ENCODE data around the gene USP7.
"Not testable (repeated sequence)": the region's sequence is repeated elsewhere in the genome, so short reads cannot be mapped to it uniquely, and the experiment has no call there.

Gene USP7

DNA sequence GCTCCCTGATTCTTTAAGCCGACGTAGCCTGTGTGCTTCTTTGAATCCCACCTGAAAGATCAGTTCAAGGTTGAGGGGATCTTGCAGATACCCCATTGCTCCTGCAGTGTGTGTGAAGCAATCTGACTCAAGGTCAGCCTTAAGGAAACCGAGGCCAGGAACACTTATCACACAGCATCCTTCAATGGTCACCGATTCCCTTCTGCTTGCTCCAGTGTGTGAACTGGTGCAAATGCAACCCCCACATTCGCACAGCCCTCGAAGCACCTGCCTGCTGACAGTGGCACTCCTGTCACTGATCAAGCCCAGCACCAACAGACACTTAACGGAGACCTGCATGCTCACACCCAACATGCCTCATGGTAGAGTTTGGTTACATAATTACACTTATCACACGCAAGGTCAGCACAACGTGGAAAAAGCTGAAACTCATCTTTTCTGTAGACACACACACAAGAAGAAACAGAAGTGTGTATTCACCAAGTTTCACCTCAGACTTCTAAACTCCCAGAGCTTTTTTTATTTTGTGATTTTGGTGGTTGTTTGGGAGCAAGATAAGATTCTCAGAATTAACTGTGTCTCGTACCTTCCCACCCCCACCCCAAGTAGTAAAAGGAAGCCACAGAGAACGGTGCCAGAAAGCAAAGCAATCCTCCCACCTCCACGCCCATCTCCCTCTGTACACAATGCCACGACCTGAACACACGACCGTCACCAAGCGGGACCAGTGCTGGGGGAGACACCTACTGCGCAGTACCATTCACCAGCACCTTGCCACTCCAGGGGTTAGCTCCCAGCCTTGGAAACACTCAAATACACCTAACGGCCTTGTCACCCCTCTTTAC, 44.4 kb downstream of the USP7 start:
- Mint-ChIP-seq H3K9me3 (no peaks in the 10 kb centered on the region), H3K4me3 (no peak overlapping the region), H3K27ac (no peak overlapping the region), H3K36me3 (ENCODE audit: low read depth) (peaks cover 99% of the 10 kb centered on the region), H3K27me3 (no peaks in the 10 kb centered on the region), H3K4me1 (ENCODE audit: low read depth) (peaks cover 12% of the 10 kb centered on the region)
- intact Hi-C loops (cut with micrococcal nuclease) = no loop called here

DNA sequence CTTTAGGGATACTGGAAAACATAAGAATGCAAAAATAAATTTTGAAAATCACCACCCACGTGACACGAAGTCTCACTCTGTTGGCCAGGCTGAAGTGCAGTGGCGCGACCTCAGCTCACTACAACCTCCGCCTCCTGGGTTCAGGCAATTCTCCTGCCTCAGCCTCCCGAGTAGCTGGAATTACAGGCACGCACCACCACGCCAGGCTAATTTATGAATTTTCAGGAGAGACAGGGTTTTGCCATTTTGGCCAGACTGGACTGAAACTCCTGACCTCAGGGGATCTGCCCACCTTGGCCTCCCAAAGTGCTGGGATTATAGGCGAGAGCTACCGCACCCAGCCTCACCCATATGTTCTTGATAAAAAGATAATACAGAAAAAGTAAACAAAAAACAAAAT, 46.4 kb downstream of the USP7 start:
- H3K27me3 Mint-ChIP-seq; H3K27ac Mint-ChIP-seq; H3K9me3 Mint-ChIP-seq; H3K4me3 Mint-ChIP-seq; H3K4me1 Mint-ChIP-seq (ENCODE audit: low read depth); intact Hi-C loops (cut with micrococcal nuclease): not testable (repeated sequence)
- peaks cover 100% of the 10 kb centered on the region for H3K36me3 Mint-ChIP-seq (ENCODE audit: low read depth)

DNA sequence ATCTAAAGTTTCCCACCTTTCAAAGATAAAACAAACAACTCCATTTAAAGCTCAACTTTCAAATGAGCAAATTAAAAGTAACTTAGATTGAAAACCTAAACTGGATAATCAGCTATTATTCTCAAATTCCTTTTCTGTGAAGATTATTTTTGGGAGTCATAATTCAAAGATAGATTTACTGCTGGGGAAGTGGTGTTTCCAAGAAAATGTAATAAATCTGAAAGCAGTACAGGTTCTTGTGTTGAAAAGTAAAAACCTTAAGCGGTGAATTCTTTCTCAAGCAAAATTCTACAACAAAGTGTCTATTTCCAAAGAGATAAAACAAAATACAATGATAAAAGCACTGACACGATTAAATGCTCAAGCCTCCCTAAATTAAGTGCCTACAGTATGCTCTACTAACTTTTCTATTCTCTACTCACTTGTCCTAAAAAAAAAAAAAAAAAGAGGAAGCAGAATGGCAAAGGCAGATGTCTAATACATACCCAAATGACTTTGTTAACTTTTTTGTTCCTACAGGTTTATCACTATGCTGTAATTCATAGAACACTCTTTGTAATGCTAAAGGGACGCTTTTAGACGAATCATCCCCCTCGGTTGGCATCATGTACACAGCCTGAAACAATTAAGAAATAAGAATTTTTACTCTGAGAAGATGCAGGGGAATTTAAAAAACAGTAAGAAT, 47.0 kb downstream of the USP7 start:
- Mint-ChIP-seq H3K27me3 (no peaks in the 10 kb centered on the region), H3K9me3 (no peaks in the 10 kb centered on the region), H3K27ac (no peak overlapping the region), H3K4me1 (ENCODE audit: low read depth) (peaks cover 9% of the 10 kb centered on the region), H3K4me3 (no peak overlapping the region), H3K36me3 (ENCODE audit: low read depth) (peaks cover 100% of the 10 kb centered on the region)
- intact Hi-C loops (cut with micrococcal nuclease) = no loop called here

DNA sequence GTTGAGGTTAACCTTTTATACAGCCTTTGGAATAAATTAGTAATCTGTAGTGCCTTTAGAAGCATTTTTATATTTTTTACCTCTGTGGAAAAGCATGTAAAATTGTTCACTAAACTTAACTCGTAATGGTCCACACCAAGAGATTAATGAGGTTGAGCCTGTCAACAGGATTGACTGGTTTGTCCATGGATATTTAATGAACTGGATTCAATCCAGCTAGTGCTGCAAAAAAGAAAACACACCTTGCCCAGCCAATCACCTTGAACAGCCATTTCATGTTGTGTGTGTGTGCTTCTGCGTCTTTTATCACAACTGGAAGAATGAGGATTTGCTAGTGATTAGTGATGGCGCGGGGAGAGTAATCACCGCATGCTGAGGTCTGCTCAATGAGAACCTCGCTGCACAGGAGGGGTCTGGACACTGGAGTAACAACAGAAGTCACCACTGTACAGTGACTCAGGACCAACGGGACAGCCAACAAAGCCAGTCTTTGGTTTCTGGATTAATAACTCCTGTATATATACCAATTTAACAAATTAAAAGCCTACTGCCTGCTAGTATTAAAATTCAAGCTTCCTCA, 47.9 kb downstream of the USP7 start:
- no peak overlapping the region for H3K27ac Mint-ChIP-seq
- H3K36me3 Mint-ChIP-seq (ENCODE audit: low read depth) = peaks cover 100% of the 10 kb centered on the region
- no peaks in the 10 kb centered on the region for H3K9me3 Mint-ChIP-seq
- peaks cover 13% of the 10 kb centered on the region for H3K4me1 Mint-ChIP-seq (ENCODE audit: low read depth)
- H3K4me3 Mint-ChIP-seq = no peak overlapping the region
- intact Hi-C loops (cut with micrococcal nuclease) = no loop called here
- no peaks in the 10 kb centered on the region for H3K27me3 Mint-ChIP-seq

DNA sequence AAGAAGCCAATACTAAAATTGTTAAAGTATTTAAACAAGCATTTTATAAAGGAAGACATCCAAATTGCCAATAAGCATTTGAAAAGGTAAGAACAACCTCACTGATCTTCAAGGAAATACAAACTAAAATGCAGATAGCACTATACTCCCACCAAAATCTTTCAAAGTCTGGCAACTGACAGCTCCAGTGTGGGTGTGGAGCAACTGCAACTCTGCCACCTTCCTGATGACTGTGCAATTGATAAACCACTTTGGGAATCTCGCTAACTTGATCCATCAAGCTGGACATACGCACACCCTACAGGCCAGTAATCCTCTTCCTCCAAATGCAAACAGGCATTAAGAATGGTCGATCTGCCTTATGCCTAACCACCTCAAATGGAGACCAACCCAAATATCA, 49.6 kb downstream of the USP7 start:
- Mint-ChIP-seq H3K27me3 (no peaks in the 10 kb centered on the region), H3K4me1 (ENCODE audit: low read depth) (peaks cover 17% of the 10 kb centered on the region), H3K27ac (peak overlapping the region; percentile 47), H3K9me3 (no peaks in the 10 kb centered on the region), H3K36me3 (ENCODE audit: low read depth) (peaks cover 100% of the 10 kb centered on the region), H3K4me3 (no peak overlapping the region)
- intact Hi-C loops (cut with micrococcal nuclease) = no loop called here

DNA sequence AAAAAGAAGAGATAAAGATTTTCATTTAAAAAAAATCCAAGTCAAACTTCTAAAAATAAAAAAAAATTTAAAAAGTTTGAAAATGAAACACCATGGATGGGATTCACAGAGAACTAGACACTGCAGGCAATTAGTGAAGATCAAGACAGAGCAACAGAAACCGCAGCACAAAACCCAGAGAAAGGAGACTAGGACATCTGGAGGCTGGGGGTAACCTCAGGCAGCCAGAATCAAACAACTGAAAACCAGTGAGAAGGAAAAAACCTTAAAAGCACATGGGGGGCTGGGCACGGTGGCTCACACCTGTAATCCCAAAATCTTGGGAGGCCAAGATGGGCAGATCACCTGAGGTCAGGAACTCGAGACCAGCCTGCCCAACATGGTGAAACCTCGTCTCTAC, 50.9 kb downstream of the USP7 start:
- H3K27me3 Mint-ChIP-seq = no peaks in the 10 kb centered on the region
- no peak overlapping the region for H3K4me3 Mint-ChIP-seq
- H3K4me1 Mint-ChIP-seq (ENCODE audit: low read depth) = peaks cover 27% of the 10 kb centered on the region
- H3K9me3 Mint-ChIP-seq = no peaks in the 10 kb centered on the region
- H3K36me3 Mint-ChIP-seq (ENCODE audit: low read depth) = peaks cover 100% of the 10 kb centered on the region
- intact Hi-C loops (cut with micrococcal nuclease) = no loop called here
- H3K27ac Mint-ChIP-seq = no peak overlapping the region

DNA sequence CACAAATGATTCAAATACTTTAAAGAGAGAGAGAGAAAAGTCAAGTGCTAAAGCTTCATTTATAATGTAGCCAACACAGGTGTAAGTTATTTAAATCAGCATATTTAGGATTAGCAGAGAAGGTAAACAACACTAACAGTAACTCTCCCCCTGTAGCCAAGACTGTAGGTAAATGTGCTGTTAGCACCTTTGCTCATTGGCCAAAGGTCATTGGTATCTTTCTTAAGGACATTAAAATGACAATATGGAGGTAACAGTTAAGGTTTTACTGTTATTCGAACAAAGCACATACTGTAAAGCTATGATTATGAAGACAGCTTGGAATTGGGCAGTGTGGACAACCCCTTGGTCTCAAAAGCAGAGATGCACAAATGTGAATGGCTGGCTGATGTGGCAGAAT, 52.9 kb downstream of the USP7 start:
- H3K9me3 Mint-ChIP-seq = no peaks in the 10 kb centered on the region
- peaks cover 19% of the 10 kb centered on the region for H3K4me1 Mint-ChIP-seq (ENCODE audit: low read depth)

DNA sequence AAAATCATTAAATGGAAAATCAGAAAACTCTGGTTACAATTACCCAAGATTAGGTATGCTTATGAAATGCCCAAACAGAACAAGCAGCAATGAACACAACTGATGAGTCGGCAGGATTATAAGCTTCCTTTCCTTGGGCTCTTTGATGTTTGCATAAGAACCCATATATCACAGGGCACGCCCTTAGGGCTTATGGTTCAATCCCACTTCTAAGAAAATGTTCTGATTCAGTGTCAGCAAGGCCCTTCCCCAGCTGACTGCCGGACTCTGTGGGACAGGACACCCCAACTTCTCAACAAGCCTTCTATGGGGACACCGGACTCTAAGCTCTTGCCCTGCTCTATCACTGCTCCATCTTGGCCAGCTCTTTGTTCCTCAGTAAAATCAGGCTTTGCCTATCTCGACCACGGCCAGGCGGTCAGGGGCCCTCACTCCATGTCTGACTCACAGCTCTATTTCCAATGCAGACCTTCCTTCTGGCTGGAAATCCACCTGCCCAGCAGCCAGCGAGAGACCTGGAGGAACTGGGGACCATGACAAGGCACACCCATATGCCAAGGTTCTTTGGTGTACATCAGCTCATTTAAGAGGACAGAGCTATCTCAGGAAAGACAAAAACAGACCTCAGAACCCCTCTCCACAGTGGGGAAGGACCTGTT, 54.8 kb downstream of the USP7 start:
- Mint-ChIP-seq H3K27me3 (no peaks in the 10 kb centered on the region), H3K4me1 (ENCODE audit: low read depth) (peaks cover 19% of the 10 kb centered on the region), H3K4me3 (no peak overlapping the region), H3K36me3 (ENCODE audit: low read depth) (peaks cover 98% of the 10 kb centered on the region), H3K27ac (peak overlapping the region; percentile 42), H3K9me3 (no peaks in the 10 kb centered on the region)
- intact Hi-C loops (cut with micrococcal nuclease) = loop anchor here (5.0 to 10.0 kb wide), 3 partner anchors 98 to 226 kb away; no protein-coding TSS in a partner anchor

More for the DNA sequence above, 52.9 kb downstream of the USP7 start:
- intact Hi-C loops (cut with micrococcal nuclease) = no loop called here
- no peaks in the 10 kb centered on the region for H3K27me3 Mint-ChIP-seq
- no peak overlapping the region for H3K4me3 Mint-ChIP-seq
- H3K27ac Mint-ChIP-seq = no peak overlapping the region
- H3K36me3 Mint-ChIP-seq (ENCODE audit: low read depth) = peaks cover 98% of the 10 kb centered on the region

DNA sequence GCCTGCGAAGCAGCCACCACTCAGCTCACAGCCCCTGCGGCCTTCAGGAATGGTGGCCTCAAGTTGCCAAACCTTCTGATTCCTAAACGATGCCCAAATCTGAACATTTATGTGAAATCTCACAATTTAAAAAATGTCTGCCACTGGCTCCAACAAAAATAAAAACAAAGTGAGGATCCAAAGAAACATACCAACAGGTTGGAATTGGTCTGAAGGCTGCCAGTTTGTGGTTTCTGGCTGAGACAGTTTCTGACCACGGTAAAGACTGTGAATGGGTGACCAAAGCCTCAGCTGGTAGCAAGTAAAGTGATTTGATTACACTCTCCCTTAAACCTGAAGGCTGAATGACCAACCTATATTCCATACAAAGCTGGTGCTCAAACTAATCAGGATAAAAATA, 56.6 kb downstream of the USP7 start:
- intact Hi-C loops (cut with micrococcal nuclease) = loop anchor here (5.0 to 10.0 kb wide), 3 partner anchors 100 to 228 kb away; no protein-coding TSS in a partner anchor
- H3K27ac Mint-ChIP-seq = no peak overlapping the region
- no peak overlapping the region for H3K4me3 Mint-ChIP-seq
- no peaks in the 10 kb centered on the region for H3K9me3 Mint-ChIP-seq
- peaks cover 98% of the 10 kb centered on the region for H3K36me3 Mint-ChIP-seq (ENCODE audit: low read depth)
- no peaks in the 10 kb centered on the region for H3K27me3 Mint-ChIP-seq
- H3K4me1 Mint-ChIP-seq (ENCODE audit: low read depth) = peaks cover 19% of the 10 kb centered on the region

DNA sequence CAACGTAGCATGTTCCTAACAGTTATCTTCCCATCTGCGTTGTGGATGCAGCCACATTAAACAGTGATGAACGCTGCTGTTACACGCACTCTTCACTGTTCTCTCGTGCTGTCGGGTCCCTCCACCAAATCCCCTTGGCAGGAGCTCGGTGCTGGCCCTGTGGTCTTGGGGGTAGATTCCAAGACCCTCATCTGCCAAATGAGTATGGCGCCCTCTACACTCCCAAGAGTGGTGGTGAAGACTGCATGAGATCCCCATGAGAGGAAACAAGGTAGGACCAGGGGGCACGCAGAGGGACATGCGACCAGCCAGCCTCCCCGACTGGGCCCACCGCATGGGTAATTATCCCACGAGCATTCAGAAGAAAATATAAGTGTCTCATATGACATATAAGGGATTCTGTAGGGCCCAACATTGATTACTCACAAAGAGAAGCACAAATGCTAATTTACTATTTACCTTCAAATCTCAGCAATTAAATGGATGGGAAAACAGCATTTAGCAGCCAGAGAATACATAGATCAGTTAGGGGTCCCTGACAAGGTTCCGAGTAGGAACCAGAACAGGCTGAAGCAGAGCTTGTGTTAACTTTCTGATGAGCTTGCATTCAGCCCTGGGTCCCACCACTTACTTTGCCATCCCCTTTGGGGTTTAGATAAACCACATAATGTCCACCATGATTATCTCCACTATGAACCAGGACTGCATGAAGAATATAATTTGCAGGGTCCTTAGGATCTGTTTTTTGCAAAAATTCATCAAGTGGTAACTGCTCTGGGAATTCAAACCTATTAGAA, 57.7 kb downstream of the USP7 start:
- H3K27ac Mint-ChIP-seq = no peak overlapping the region
- intact Hi-C loops (cut with micrococcal nuclease) = loop anchor here (5.0 to 10.0 kb wide), 3 partner anchors 101 to 229 kb away; no protein-coding TSS in a partner anchor
- peaks cover 98% of the 10 kb centered on the region for H3K36me3 Mint-ChIP-seq (ENCODE audit: low read depth)
- H3K9me3 Mint-ChIP-seq = no peaks in the 10 kb centered on the region
- H3K27me3 Mint-ChIP-seq = no peaks in the 10 kb centered on the region
- no peak overlapping the region for H3K4me3 Mint-ChIP-seq
- peaks cover 16% of the 10 kb centered on the region for H3K4me1 Mint-ChIP-seq (ENCODE audit: low read depth)

DNA sequence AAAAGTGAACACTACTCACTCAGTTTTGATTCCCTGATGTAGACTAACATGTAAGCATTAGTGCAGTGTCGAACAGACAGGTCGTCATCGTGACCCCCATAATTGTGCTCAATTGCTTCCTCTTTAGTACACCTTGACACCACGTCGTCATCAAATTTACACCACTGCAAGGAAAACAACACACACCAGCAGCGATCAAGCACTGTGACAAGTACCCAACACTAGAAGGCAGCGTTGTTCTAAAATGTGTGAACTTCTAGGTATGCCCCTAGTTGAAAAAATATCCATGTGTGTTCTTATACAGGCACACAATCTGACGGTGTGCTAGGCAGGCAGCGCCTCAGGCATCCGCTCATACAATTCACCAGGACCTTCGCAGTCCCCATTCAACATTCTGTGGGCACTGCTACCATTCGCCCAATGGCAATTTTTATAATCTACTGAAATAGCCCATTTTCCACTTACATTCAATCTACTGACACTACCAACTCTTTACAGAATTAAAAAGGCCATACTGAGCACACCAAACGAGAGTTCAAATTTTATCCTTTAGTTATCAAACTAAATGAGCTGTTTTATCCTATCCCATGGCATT, 58.4 kb downstream of the USP7 start:
- intact Hi-C loops (cut with micrococcal nuclease) = loop anchor here (5.0 to 10.0 kb wide), 3 partner anchors 102 to 230 kb away; no protein-coding TSS in a partner anchor
- H3K9me3 Mint-ChIP-seq = no peaks in the 10 kb centered on the region
- no peak overlapping the region for H3K27ac Mint-ChIP-seq
- H3K36me3 Mint-ChIP-seq (ENCODE audit: low read depth) = peaks cover 98% of the 10 kb centered on the region
- H3K27me3 Mint-ChIP-seq = no peaks in the 10 kb centered on the region
- peaks cover 13% of the 10 kb centered on the region for H3K4me1 Mint-ChIP-seq (ENCODE audit: low read depth)
- no peak overlapping the region for H3K4me3 Mint-ChIP-seq

DNA sequence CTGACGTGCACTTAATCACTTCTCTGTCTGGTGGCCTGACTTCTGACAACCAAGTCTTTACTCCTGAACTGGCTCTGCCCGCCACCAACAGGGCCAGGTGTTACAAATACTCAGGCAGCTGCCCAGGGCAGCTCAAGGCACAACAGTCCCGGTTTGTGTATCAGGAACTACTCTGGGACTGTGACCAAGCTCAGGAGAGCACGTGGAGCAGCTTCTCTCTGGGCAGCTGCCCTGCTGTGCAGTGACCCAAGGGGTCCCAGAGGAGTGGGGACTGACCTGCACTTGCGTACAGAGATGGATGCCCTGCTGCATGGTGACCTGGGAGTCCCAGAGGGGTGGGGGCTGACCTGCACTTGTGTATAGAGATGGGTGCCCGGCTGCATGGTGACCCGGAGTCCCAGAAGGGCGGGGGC, 59.7 kb downstream of the USP7 start:
- Mint-ChIP-seq H3K27ac (no peak overlapping the region), H3K36me3 (ENCODE audit: low read depth) (peaks cover 98% of the 10 kb centered on the region), H3K27me3 (no peaks in the 10 kb centered on the region), H3K4me3 (no peak overlapping the region), H3K9me3 (no peaks in the 10 kb centered on the region), H3K4me1 (ENCODE audit: low read depth) (peaks cover 10% of the 10 kb centered on the region)
- intact Hi-C loops (cut with micrococcal nuclease) = loop anchor here (10.0 kb wide), 2 partner anchors 201 to 231 kb away; no protein-coding TSS in a partner anchor

DNA sequence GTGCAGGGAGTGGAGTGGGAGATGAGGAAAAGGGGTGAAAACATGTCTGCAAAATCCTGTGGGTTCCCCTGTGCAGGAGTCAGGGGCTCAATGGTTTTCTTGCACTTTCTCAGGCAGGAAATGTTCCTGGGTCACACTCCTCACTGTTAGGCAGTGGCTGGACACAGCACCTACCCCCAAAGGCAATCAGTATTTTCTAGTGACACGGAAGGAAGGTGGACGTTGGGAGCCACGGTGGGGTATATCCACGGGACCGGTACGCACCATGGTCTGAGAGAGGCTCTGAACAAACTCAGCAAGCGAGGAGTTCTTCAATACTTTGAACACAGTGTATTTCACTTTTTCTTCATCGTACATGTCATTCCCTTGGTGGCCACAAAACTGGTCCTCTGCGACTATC, 60.7 kb downstream of the USP7 start:
- H3K27me3 Mint-ChIP-seq = no peaks in the 10 kb centered on the region
- peaks cover 1% of the 10 kb centered on the region for H3K4me1 Mint-ChIP-seq (ENCODE audit: low read depth)
- H3K27ac Mint-ChIP-seq = no peak overlapping the region
- H3K9me3 Mint-ChIP-seq = no peaks in the 10 kb centered on the region
- no peak overlapping the region for H3K4me3 Mint-ChIP-seq
- intact Hi-C loops (cut with micrococcal nuclease) = loop anchor here (10.0 kb wide), 2 partner anchors 202 to 232 kb away; no protein-coding TSS in a partner anchor
- peaks cover 98% of the 10 kb centered on the region for H3K36me3 Mint-ChIP-seq (ENCODE audit: low read depth)

All from dendritic cell treated with granulocyte-macrophage colony-stimulating factor and Interleukin-4, amounts not matched to agents 40 ng/mL and 50 ng/mL, for 4 days (primary cell).